Neural cell (in vitro differentiated cells): ENCODE data around the gene RNU7-1. TPM values are rescaled to one million over a fixed set of nuclear protein-coding genes. Genes with fewer than 3 reads are reported as not detected.

ENCODE experiments used
- H2AFZ ChIP-seq: fragments of 200-600, 300-800 bp; sonication (generic), shearing (Covaris generic); 2 replicates; pipeline ENCODE4 v1.6.0; 2014; ENCODE audit warnings: low read depth, mild to moderate bottlenecking, antibody characterized with exemption, low read length, moderate library complexity
- H3F3A ChIP-seq: fragments of 200-600 bp; shearing (Covaris generic); 2 replicates; pipeline ENCODE4 v1.6.1; 2016; ENCODE audit warnings: mild to moderate bottlenecking, moderate library complexity, mixed read lengths, antibody characterized with exemption, low read length; ENCODE audit not compliant: insufficient read depth, poor library complexity, severe bottlenecking
- H3K27ac ChIP-seq: fragments of 200-600, 300-800 bp; sonication (generic), shearing (Covaris generic); 2 replicates; pipeline ENCODE4 v1.5.1; 2014; ENCODE audit warnings: mild to moderate bottlenecking, low read length, moderate library complexity
- H3K27me3 ChIP-seq: fragments of 300-800, 200-600 bp; sonication (generic), shearing (Covaris generic); 2 replicates; pipeline ENCODE4 v1.6.0; 2014; ENCODE audit warnings: mild to moderate bottlenecking, low read depth, low read length, moderate library complexity; ENCODE audit not compliant: insufficient read depth
- H3K36me3 ChIP-seq: fragments of 300-800, 200-600 bp; sonication (generic), shearing (Covaris generic); 2 replicates; pipeline ENCODE4 v1.5.1; 2014; ENCODE audit warnings: mild to moderate bottlenecking, antibody characterized with exemption, low read length, moderate library complexity; ENCODE audit not compliant: insufficient read depth
- H3K4me2 ChIP-seq: fragments of 300-800, 200-600 bp; sonication (generic), shearing (Covaris generic); 2 replicates; pipeline ENCODE4 v1.6.0; 2014; ENCODE audit warnings: mild to moderate bottlenecking, low read length
- H3K4me3 ChIP-seq: fragments of 300-800, 200-600 bp; sonication (generic), shearing (Covaris generic); 2 replicates; pipeline ENCODE4 v1.5.1; 2014; ENCODE audit warnings: mild to moderate bottlenecking, low read length, moderate library complexity
- H3K79me2 ChIP-seq: fragments of 200-600 bp; shearing (Covaris generic); replicated peaks from 2 replicates; pipeline ENCODE4 v1.6.0; 2014; ENCODE audit warnings: mild to moderate bottlenecking, low read length, moderate library complexity; ENCODE audit not compliant: insufficient read depth
- H3K9ac ChIP-seq: fragments of 300-800, 200-600 bp; sonication (generic), shearing (Covaris generic); 2 replicates; pipeline ENCODE4 v1.6.1; 2016; ENCODE audit warnings: mild to moderate bottlenecking, low read length, mixed read lengths
- H3K9me2 ChIP-seq: fragments of 200-600 bp; shearing (Covaris generic); 2 replicates; pipeline ENCODE4 v1.6.1; 2016; ENCODE audit warnings: mild to moderate bottlenecking, low read length, mixed read lengths; ENCODE audit not compliant: insufficient read depth
- H3K9me3 ChIP-seq: fragments of 200-600, 300-800 bp; sonication (generic), shearing (Covaris generic); 2 replicates; pipeline ENCODE4 v1.6.1; 2016; ENCODE audit warnings: mild to moderate bottlenecking, mixed run types, low read length, moderate library complexity, mixed read lengths
- H4K20me1 ChIP-seq: fragments of 200-600 bp; shearing (Covaris generic); 2 replicates; pipeline ENCODE4 v1.6.1; 2016; ENCODE audit warnings: mild to moderate bottlenecking, mixed run types; ENCODE audit not compliant: insufficient read depth
- EP300 ChIP-seq: fragments of 450-650 bp; conservative IDR thresholded peaks from 2 replicates; pipeline ENCODE4 v1.6.1; 2014; ENCODE audit warnings: antibody characterized with exemption, mild to moderate bottlenecking, moderate library complexity; ENCODE audit not compliant: poor library complexity, severe bottlenecking
- EZH2 ChIP-seq: fragments of 200-600, 300-800 bp; shearing (Covaris generic), sonication (generic); IDR thresholded peaks from 2 replicates; pipeline ENCODE4 v1.6.1; 2014; ENCODE audit warnings: antibody characterized with exemption, low read length, borderline replicate concordance, mild to moderate bottlenecking; ENCODE audit not compliant: insufficient read depth, poor library complexity, severe bottlenecking
- MXI1 ChIP-seq: fragments of 450-650 bp; conservative IDR thresholded peaks from 2 replicates; pipeline ENCODE4 v1.6.1; 2014; ENCODE audit warnings: antibody characterized with exemption, mild to moderate bottlenecking; ENCODE audit not compliant: poor library complexity, severe bottlenecking
- POLR2AphosphoS5 ChIP-seq: IDR thresholded peaks from 2 replicates; pipeline ENCODE4 v1.6.1; 2012
- RAD21 ChIP-seq: fragments of 450-650 bp; conservative IDR thresholded peaks from 2 replicates; pipeline ENCODE4 v1.6.1; 2014; ENCODE audit warnings: antibody characterized with exemption, mild to moderate bottlenecking, moderate library complexity
- SMC3 ChIP-seq: fragments of 450-650 bp; conservative IDR thresholded peaks from 2 replicates; pipeline ENCODE4 v1.6.1; 2014; ENCODE audit warnings: antibody characterized with exemption, mild to moderate bottlenecking, moderate library complexity; ENCODE audit not compliant: poor library complexity
- TAF1 ChIP-seq: IDR thresholded peaks from 2 replicates; pipeline ENCODE4 v1.6.1; 2012; ENCODE audit warnings: low read depth
- polyA plus RNA-seq: library from polyadenylated mRNA; depleted of rRNA; stranded (reverse); fragments of >200 nt; gene quantifications from 2 replicates; pipeline ENCODE4 v1.2.3, GENCODE V29; 2014
- TF ChIP-seq, protein P1 (sequence below): fragments of 450-650 bp; IDR thresholded peaks from 2 replicates; pipeline ENCODE4 v1.5.1; 2014; ENCODE audit warnings: antibody characterized with exemption, mild to moderate bottlenecking, moderate library complexity; ENCODE audit not compliant: poor library complexity, severe bottlenecking
- TF ChIP-seq, protein P2 (sequence below): IDR thresholded peaks from 2 replicates; pipeline ENCODE4 v1.6.1; 2012; ENCODE audit warnings: borderline replicate concordance

RNU7-1 gene
- polyA plus RNA-seq, 1 donor from 2014 or later: not detected

DNA sequence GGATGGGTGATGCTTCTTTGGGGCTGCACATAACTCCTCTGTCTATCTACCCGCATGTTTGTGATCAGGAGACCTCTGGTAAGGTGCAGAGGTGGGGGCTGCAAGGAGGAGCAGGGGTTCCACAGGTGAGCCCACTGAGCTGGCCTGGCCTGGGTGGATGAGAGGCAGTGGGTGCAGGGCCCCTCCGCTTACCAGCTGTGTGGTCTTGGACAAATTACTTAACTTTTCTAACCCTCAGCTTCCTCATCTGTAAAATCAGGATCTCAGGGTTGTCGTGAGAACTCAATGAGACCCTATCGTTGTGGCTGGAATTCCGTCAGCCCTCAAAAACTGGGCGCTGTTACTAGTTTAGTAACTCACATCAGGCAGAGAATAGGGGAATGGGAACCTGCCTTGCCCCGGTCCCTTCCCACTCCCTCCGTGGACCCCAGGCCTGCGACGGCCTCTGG lies 15.0 kb downstream of the RNU7-1 start:
- TF ChIP-seq, protein P1, sequence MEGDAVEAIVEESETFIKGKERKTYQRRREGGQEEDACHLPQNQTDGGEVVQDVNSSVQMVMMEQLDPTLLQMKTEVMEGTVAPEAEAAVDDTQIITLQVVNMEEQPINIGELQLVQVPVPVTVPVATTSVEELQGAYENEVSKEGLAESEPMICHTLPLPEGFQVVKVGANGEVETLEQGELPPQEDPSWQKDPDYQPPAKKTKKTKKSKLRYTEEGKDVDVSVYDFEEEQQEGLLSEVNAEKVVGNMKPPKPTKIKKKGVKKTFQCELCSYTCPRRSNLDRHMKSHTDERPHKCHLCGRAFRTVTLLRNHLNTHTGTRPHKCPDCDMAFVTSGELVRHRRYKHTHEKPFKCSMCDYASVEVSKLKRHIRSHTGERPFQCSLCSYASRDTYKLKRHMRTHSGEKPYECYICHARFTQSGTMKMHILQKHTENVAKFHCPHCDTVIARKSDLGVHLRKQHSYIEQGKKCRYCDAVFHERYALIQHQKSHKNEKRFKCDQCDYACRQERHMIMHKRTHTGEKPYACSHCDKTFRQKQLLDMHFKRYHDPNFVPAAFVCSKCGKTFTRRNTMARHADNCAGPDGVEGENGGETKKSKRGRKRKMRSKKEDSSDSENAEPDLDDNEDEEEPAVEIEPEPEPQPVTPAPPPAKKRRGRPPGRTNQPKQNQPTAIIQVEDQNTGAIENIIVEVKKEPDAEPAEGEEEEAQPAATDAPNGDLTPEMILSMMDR: no peak
- Histone ChIP-seq H3K9me2 (no peaks in the 10 kb centered on the region), H3K36me3 (no peaks in the 10 kb centered on the region), H3K9ac (no peak overlapping the region), H3K79me2 (no peaks in the 10 kb centered on the region), H3K4me3 (no peak overlapping the region), H2AFZ (no peak overlapping the region), H3K27ac (no peak overlapping the region), H3F3A (no peaks in the 10 kb centered on the region), H3K27me3 (no peaks in the 10 kb centered on the region), H3K4me2 (no peak overlapping the region), H4K20me1 (no peaks in the 10 kb centered on the region), H3K9me3 (no peaks in the 10 kb centered on the region)

DNA sequence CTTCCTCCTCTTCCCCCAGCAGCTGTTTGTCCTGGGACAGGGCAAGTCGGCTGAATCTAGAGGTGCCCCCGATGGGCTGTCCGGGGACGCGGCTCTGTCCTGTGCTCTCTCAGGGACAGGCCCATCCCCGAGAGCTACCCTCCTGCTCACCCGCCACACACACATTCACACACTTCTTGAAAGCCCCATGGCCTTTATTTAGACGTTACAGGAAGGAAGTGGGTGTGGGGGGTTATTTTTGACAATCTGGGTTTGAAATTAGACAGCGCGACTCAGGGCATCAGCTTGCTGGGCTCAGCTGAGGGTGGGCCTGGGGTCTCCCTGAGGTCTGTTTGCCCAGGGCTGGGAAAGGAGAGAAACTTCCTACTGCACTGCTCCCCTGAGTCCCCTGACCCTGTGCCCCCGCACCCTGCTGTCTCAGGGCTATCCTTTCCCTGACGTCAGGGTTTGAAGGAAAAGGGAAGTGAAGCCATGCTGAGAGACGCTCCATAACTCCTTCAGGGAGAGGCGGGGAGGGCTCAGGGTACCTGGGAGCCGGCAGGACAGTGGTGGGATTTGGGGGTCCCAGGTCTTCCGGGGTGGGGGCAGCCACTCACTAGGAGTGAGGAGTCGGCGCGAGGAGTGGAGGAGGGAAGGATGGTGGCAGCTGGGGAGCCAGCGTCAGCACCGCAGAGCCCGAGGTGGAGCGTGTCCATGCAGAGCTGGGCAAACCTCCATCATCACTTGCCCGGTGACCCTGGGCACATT lies 15.6 kb downstream of the RNU7-1 start:
- H3K9ac ChIP-seq: no peak overlapping the region
- no peak overlapping the region for H3K4me3 ChIP-seq
- no peaks in the 10 kb centered on the region for H3F3A ChIP-seq
- no peaks in the 10 kb centered on the region for H3K36me3 ChIP-seq
- no peak overlapping the region for H3K27ac ChIP-seq
- H4K20me1 ChIP-seq: no peaks in the 10 kb centered on the region
- no peaks in the 10 kb centered on the region for H3K79me2 ChIP-seq
- no peak overlapping the region for H2AFZ ChIP-seq
- H3K27me3 ChIP-seq: no peaks in the 10 kb centered on the region
- H3K9me3 ChIP-seq: no peaks in the 10 kb centered on the region
- TF ChIP-seq EZH2 (no peak), RAD21 (no peak), SMC3 (no peak), MXI1 (no peak), EP300 (no peak), TAF1 (no peak), POLR2AphosphoS5 (no peak)
- TF ChIP-seq, protein P1: no peak
- TF ChIP-seq, protein P2, sequence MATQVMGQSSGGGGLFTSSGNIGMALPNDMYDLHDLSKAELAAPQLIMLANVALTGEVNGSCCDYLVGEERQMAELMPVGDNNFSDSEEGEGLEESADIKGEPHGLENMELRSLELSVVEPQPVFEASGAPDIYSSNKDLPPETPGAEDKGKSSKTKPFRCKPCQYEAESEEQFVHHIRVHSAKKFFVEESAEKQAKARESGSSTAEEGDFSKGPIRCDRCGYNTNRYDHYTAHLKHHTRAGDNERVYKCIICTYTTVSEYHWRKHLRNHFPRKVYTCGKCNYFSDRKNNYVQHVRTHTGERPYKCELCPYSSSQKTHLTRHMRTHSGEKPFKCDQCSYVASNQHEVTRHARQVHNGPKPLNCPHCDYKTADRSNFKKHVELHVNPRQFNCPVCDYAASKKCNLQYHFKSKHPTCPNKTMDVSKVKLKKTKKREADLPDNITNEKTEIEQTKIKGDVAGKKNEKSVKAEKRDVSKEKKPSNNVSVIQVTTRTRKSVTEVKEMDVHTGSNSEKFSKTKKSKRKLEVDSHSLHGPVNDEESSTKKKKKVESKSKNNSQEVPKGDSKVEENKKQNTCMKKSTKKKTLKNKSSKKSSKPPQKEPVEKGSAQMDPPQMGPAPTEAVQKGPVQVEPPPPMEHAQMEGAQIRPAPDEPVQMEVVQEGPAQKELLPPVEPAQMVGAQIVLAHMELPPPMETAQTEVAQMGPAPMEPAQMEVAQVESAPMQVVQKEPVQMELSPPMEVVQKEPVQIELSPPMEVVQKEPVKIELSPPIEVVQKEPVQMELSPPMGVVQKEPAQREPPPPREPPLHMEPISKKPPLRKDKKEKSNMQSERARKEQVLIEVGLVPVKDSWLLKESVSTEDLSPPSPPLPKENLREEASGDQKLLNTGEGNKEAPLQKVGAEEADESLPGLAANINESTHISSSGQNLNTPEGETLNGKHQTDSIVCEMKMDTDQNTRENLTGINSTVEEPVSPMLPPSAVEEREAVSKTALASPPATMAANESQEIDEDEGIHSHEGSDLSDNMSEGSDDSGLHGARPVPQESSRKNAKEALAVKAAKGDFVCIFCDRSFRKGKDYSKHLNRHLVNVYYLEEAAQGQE: no peak
- H3K4me2 ChIP-seq: no peak overlapping the region
- H3K9me2 ChIP-seq: no peaks in the 10 kb centered on the region
